NT2/D1 (cell line): Measurements from ENCODE around the gene RASSF3.

Experiments used
- SUZ12 ChIP-seq: IDR thresholded peaks from 2 replicates; pipeline ENCODE4 v1.6.1; 2011; ENCODE audit not compliant: insufficient read length, insufficient read depth; ENCODE audit errors: extremely low read depth
- YY1 ChIP-seq: IDR thresholded peaks from 2 replicates; pipeline ENCODE4 v1.6.1; 2011; ENCODE audit not compliant: insufficient read length, insufficient read depth

DNA sequence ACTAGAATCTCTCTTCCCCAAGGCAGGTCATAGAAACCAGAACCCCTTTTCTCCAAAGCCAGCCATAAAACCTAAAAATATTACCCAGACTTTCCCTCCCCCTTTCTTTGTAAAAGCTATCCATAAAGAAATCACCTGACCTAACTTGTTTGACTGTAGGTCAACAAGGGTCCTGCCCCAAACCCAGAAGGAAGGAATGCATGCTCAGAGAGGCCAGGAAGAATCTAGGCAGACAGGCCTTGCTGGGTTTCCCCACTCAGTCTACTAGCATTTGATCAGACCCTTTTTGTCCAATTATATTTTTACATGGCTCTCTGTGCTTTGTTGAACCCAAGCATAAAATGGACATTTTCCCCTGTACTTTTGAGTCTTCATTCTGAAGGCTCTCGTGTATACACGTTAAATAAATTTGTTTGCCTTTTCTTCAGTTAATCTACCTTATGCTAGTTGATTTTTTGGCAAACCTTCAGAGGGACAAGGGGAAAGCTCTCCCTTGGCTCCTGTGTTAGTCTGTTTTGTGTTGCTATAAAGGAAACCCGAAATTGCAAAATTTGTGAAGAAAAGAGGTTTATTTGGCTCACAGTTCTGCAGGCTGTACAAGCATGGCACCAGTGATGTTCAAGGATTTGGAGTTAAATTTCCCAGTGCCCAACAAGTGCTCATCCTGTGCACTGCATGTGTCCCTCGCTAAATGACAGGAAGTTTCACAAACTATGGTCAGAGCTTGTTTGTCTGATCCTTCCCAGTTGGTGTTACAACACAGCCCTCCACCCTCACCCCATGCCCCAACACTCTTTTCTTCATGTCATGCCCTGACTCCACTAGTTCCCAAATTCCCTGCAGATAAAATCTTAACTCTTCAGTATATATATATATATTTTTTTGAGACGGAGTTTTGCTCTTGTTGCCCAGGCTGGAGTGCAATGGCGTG is 14.2 kb upstream of the RASSF3 start:
- TF ChIP-seq YY1 (no peak), SUZ12 (no peak)
